ENCODE data around the gene RPN2. TPM values are rescaled to one million over a fixed set of nuclear protein-coding genes. Genes with fewer than 3 reads are reported as not detected.
A peak's percentile ranks its signal among the peaks of the same experiment; 100 is the strongest.

Gene RPN2
- total and polyA plus RNA-seq, 9 of the 15 experiments (the other 6 are each of a cell fraction or from before 2014, with no cell fraction given), result 168 to 548 (median 325) TPM

- TF ChIP-seq TCF3 (CRISPR knock-in tag; IDR thresholded peaks at IDR 0.05) (peak; percentile 22; the same call in 1 of the 2 replicates), GTF3C2 (IDR thresholded peaks at IDR 0.05; ENCODE audit: borderline replicate concordance, extremely low read depth, insufficient read length) (no peak), TFAP4 (CRISPR knock-in tag; IDR thresholded peaks at IDR 0.05; ENCODE audit: borderline replicate concordance) (0 out of 2 replicates have a peak, but pooled peaks have one; percentile 33), DPF2 (IDR thresholded peaks at IDR 0.05) (peak; percentile 71), KDM1A (IDR thresholded peaks at IDR 0.05) (0 out of 4 replicates have a peak, but pooled peaks of 1 of the 2 experiments have one; percentile 28), ATF3 (IDR thresholded peaks at IDR 0.05) (peak; percentile 57; the same call in 1 of the 2 replicates), ATF3 (CRISPR knock-in tag; conservative IDR thresholded peaks at IDR 0.05) (no peak), E4F1 (CRISPR knock-in tag; IDR thresholded peaks at IDR 0.05; ENCODE audit: borderline replicate concordance) (no peak), ZSCAN29 (IDR thresholded peaks at IDR 0.05) (no peak), PYGO2 (tag; IDR thresholded peaks at IDR 0.05) (no peak), BHLHE40 (IDR thresholded peaks at IDR 0.05; ENCODE audit: low read length) (0 out of 2 replicates have a peak, but pooled peaks have one; percentile 19), NR1H2 (CRISPR knock-in tag; IDR thresholded peaks at IDR 0.05) (no peak), TFAM (CRISPR knock-in tag; conservative IDR thresholded peaks at IDR 0.05) (no peak), DMBX1 (CRISPR knock-in tag; IDR thresholded peaks at IDR 0.05; ENCODE audit: borderline replicate concordance) (no peak; the same call in 1 of the 2 replicates)
These were observed 18.4 kb upstream of the RPN2 start (continued) for GRCh38 chr20:37160683-37161082.
